DMS 273 treated with DMSO at 0.1 percent for 48 hours (cell line): ENCODE measurements around the gene PRR33.

Source experiments
- DNase-seq: peaks from one replicate; lab custom pipeline; 2025; lab: John Stamatoyannopoulos, UW

The PRR33 gene

GRCh38 chr11:1916132-1916985, 24.7 kb upstream of the PRR33 start:
- DNase-seq = no peak

- DNase-seq = no peak
Measured at GRCh38 chr11:1915795-1916131, 24.1 kb upstream of the PRR33 start.

- DNase-seq = no peak
Measured at GRCh38 chr11:1913271-1914060, 21.8 kb upstream of the PRR33 start.

GRCh38 chr11:1912289-1912878, 20.7 kb upstream of the PRR33 start:
- no peak for DNase-seq

- no peak for DNase-seq
Measured at GRCh38 chr11:1909524-1909923, 17.8 kb upstream of the PRR33 start.

- DNase-seq = no peak
Measured at GRCh38 chr11:1908618-1909017, 16.9 kb upstream of the PRR33 start.

GRCh38 chr11:1906611-1907423, 15.1 kb upstream of the PRR33 start:
- no peak for DNase-seq

- DNase-seq = no peak
Measured at GRCh38 chr11:1906181-1906580, 14.5 kb upstream of the PRR33 start.

GRCh38 chr11:1899686-1900085, 8.0 kb upstream of the PRR33 start:
- no peak for DNase-seq

- no peak for DNase-seq
Measured at GRCh38 chr11:1899090-1899489, 7.4 kb upstream of the PRR33 start.

- no peak for DNase-seq
Measured at GRCh38 chr11:1896923-1897322, 5.2 kb upstream of the PRR33 start.

GRCh38 chr11:1896468-1896867, 4.8 kb upstream of the PRR33 start:
- DNase-seq = no peak

GRCh38 chr11:1894759-1895158, 3.1 kb upstream of the PRR33 start:
- no peak for DNase-seq

- no peak for DNase-seq
Measured at GRCh38 chr11:1893581-1894359, 2.1 kb upstream of the PRR33 start.

- no peak for DNase-seq
Measured at GRCh38 chr11:1892558-1892957, 863 bp upstream of the PRR33 start.

GRCh38 chr11:1892116-1892515, 421 bp upstream of the PRR33 start:
- no peak for DNase-seq

GRCh38 chr11:1890856-1891830, 552 bp downstream of the PRR33 start:
- DNase-seq = no peak

- DNase-seq = no peak
Measured at GRCh38 chr11:1889941-1890855, 1.5 kb downstream of the PRR33 start.
